Effector memory CD4-positive, alpha-beta T cell (primary cell): ENCODE results near the gene PDLIM4.

ENCODE experiments used
- DNase-seq, 3 donors: peaks; one replicate each; pipeline ENCODE4 v3.0.0-alpha.2; 2020
- H3K27ac ChIP-seq: 2 replicates; pipeline ENCODE4 v1.7.0; 2013; ENCODE audit warnings: mild to moderate bottlenecking, low read length, moderate library complexity; ENCODE audit not compliant: insufficient read depth, poor library complexity, severe bottlenecking
- H3K27me3 ChIP-seq: replicated peaks from 2 replicates; pipeline ENCODE4 v1.7.0; 2013; ENCODE audit warnings: mild to moderate bottlenecking, low read length; ENCODE audit not compliant: insufficient read depth, control insufficient read depth, poor library complexity, severe bottlenecking
- H3K36me3 ChIP-seq: 2 replicates; pipeline ENCODE4 v1.7.0; 2013; ENCODE audit warnings: mild to moderate bottlenecking, low read length, moderate library complexity; ENCODE audit not compliant: control insufficient read depth, insufficient read depth
- H3K4me1 ChIP-seq: 2 replicates; pipeline ENCODE4 v1.7.0; 2013; ENCODE audit warnings: low read length, mild to moderate bottlenecking; ENCODE audit not compliant: control insufficient read depth, insufficient read depth, poor library complexity, severe bottlenecking
- H3K4me3 ChIP-seq: 2 replicates; pipeline ENCODE4 v1.7.0; 2013; ENCODE audit warnings: low read length, low read depth, mild to moderate bottlenecking; ENCODE audit not compliant: insufficient read depth, poor library complexity, severe bottlenecking
- H3K9me3 ChIP-seq: 2 replicates; pipeline ENCODE4 v1.7.0; 2013; ENCODE audit warnings: mild to moderate bottlenecking, low read length, moderate library complexity; ENCODE audit not compliant: control insufficient read depth

PDLIM4 gene

GRCh38 chr5:132272311-132273210, 15.1 kb downstream of the PDLIM4 start:
- H3K4me3 ChIP-seq = no peak overlapping the region
- H3K4me1 ChIP-seq = no peaks in the 10 kb centered on the region

GRCh38 chr5:132273631-132274030, 16.1 kb downstream of the PDLIM4 start:
- Histone ChIP-seq H3K27me3 (peaks cover 3% of the 10 kb centered on the region), H3K4me3 (no peak overlapping the region), H3K36me3 (no peaks in the 10 kb centered on the region), H3K4me1 (no peaks in the 10 kb centered on the region), H3K9me3 (no peaks in the 10 kb centered on the region), H3K27ac (no peak overlapping the region)
- DNase-seq = no peak

More at GRCh38 chr5:132272311-132273210, 15.1 kb downstream of the PDLIM4 start:
- Histone ChIP-seq H3K9me3 (no peaks in the 10 kb centered on the region), H3K27ac (no peak overlapping the region), H3K27me3 (peaks cover 3% of the 10 kb centered on the region), H3K36me3 (no peaks in the 10 kb centered on the region)
- DNase-seq = peak; percentile 16 to 47 (median 33)

- no peaks in the 10 kb centered on the region for H3K4me1 ChIP-seq
- DNase-seq = no peak
- no peak overlapping the region for H3K4me3 ChIP-seq
- no peaks in the 10 kb centered on the region for H3K9me3 ChIP-seq
- H3K27ac ChIP-seq = no peak overlapping the region
- peaks cover 3% of the 10 kb centered on the region for H3K27me3 ChIP-seq
- H3K36me3 ChIP-seq = no peaks in the 10 kb centered on the region
Measured at GRCh38 chr5:132274050-132274792, 16.7 kb downstream of the PDLIM4 start.

DNA sequence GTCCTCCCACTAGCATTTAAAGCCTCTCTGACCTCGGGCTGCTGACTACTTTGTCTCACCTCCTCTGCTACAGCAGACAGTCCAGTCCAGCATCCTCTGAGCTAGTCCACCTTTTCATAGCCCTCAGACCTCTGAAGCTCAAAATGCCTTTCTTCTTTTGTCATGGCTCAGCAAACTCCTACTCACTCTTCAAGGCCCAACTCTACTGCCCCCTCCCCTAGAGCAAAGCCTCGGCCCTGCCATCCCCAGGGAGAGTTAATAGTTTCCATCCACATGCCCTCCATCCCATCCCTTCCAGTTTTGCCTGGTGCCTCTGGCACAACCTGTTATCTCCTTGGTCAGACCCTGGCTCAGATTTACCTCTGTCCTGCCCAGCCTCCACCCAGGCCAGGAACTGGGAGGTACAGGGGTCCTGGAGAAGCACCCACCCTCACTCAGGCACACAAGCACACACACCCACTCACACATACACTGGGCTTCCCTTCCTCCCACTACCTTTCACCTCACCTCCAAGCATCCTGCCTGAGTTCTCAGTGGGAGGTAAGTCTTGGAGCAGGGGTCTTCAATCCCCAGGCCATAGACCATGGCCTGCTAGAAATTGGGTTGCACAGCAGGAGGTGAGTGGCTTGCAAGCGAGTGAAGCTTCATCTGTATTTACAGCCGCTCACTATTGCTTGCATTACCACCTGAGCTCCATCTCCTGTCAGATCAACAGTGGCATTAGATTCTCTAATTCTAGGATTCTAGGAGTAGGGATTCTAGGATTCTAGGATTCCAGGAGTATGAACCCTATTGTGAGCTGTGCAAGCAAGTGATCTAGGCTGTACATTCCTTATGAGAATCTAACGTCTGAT, 18.1 kb downstream of the PDLIM4 start:
- no peak for DNase-seq
- H3K27ac ChIP-seq = no peak overlapping the region
- no peaks in the 10 kb centered on the region for H3K36me3 ChIP-seq
- H3K4me3 ChIP-seq = no peak overlapping the region
- H3K4me1 ChIP-seq = no peaks in the 10 kb centered on the region
- no peaks in the 10 kb centered on the region for H3K9me3 ChIP-seq
- peaks cover 3% of the 10 kb centered on the region for H3K27me3 ChIP-seq

- no peak overlapping the region for H3K27ac ChIP-seq
- H3K27me3 ChIP-seq = peaks cover 3% of the 10 kb centered on the region
- DNase-seq = no peak
- H3K9me3 ChIP-seq = no peaks in the 10 kb centered on the region
- no peak overlapping the region for H3K4me3 ChIP-seq
- H3K36me3 ChIP-seq = no peaks in the 10 kb centered on the region
- no peaks in the 10 kb centered on the region for H3K4me1 ChIP-seq
Measured at GRCh38 chr5:132277256-132277655, 19.8 kb downstream of the PDLIM4 start.

- Histone ChIP-seq H3K4me3 (no peak overlapping the region), H3K36me3 (no peaks in the 10 kb centered on the region), H3K27me3 (no peaks in the 10 kb centered on the region), H3K27ac (no peak overlapping the region), H3K4me1 (no peaks in the 10 kb centered on the region), H3K9me3 (no peaks in the 10 kb centered on the region)
- no peak for DNase-seq
Measured at GRCh38 chr5:132277971-132278853, 20.7 kb downstream of the PDLIM4 start.

DNA sequence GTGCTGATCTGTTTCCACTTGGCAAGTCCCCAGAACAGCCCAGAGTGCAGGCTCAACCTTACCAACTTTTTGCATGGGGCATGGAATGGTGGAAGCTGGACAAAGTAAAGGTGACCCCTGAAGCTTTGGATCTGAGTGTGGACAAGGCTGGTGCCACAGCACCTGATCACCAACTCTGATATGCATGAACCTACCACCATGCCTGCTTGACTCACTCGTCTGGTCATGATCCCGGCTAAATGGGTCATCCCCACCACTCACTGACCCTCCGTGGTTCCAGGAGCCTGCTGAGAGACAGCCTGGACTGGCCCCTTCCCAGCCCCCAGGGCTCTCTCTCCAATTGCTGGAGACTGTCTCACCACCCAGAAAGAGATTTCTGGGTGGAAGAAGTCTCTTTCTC, 22.3 kb downstream of the PDLIM4 start:
- H3K27ac ChIP-seq = no peak overlapping the region
- no peak for DNase-seq

DNA sequence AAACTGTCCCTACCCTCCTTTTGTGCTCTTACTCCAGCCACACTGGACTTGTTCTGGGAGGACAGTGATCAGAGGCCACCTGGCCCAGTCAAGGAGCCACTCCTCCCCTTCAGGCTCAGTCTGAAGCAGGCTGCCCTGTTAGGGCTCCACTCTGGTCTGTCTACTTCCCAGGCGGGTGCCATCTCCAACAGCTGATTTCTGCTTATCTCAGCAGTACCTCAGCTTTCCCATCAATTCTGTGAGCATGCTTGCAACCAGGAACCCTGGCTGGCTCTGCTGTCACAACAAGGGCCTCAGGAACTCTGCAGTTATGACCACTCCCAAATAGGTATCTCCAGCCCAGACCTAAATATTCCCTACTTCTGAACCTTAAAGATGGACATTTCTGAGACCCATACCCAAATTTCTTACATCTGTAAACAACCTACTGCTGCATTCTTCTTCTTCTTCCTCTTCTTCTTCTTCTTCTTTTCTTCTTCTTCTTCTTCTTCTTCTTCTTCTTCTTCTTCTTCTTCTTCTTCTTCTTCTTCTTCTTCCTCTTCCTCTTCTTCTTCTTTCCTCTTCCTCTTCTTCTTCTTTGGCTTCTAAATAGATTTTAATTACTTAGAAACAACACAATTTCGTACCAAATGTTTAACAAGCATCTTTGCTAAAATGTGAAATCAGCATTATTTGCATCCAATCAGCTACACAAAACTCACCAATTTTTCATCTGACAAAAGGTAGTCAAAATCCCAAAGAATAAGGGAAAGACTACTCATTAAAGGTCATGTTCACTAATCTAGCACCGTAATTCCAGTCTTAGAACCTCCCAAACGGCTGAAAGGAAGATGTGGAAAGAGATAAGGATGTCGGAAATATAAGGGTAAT, 23.1 kb downstream of the PDLIM4 start:
- no peaks in the 10 kb centered on the region for H3K27me3 ChIP-seq
- no peak overlapping the region for H3K4me3 ChIP-seq
- H3K4me1 ChIP-seq = no peaks in the 10 kb centered on the region
- H3K9me3 ChIP-seq = no peaks in the 10 kb centered on the region
- no peak for DNase-seq
- no peak overlapping the region for H3K27ac ChIP-seq
- no peaks in the 10 kb centered on the region for H3K36me3 ChIP-seq

More for the DNA sequence above, 22.3 kb downstream of the PDLIM4 start:
- H3K27me3 ChIP-seq = no peaks in the 10 kb centered on the region
- no peaks in the 10 kb centered on the region for H3K36me3 ChIP-seq
- no peaks in the 10 kb centered on the region for H3K4me1 ChIP-seq
- no peak overlapping the region for H3K4me3 ChIP-seq
- no peaks in the 10 kb centered on the region for H3K9me3 ChIP-seq
